Lower lobe of right lung (tissue), 2 donors: ENCODE results near the gene PEX14. TPM values are rescaled to one million over a fixed set of nuclear protein-coding genes. Genes with fewer than 3 reads are reported as not detected.
A peak's percentile ranks its signal among the peaks of the same experiment; 100 is the strongest.

ENCODE experiments used
- ATAC-seq, 2 donors: fragments of 200-7000 bp; cut with Tn5 transposase; one replicate each; pipeline ENCODE4 v1.9.1; 2020 to 2022; ENCODE audit warnings: mild to moderate bottlenecking in 2 of 2, moderate library complexity in 2 of 2
- DNase-seq: peaks from one replicate; pipeline ENCODE4 v3.0.0-alpha.2; 2020
- H3K27ac ChIP-seq: fragments of 200-600 bp; one replicate; pipeline ENCODE4 v1.8.0; 2022
- H3K27me3 ChIP-seq: fragments of 200-600 bp; one replicate; pipeline ENCODE4 v1.8.0; 2022; ENCODE audit warnings: low read depth
- H3K36me3 ChIP-seq: fragments of 200-600 bp; one replicate; pipeline ENCODE4 v1.8.0; 2022; ENCODE audit warnings: mild to moderate bottlenecking
- H3K4me1 ChIP-seq: fragments of 200-600 bp; one replicate; pipeline ENCODE4 v1.8.0; 2022
- H3K4me3 ChIP-seq: fragments of 200-600 bp; one replicate; pipeline ENCODE4 v1.8.0; 2022; ENCODE audit warnings: mild to moderate bottlenecking
- H3K9me3 ChIP-seq: fragments of 200-600 bp; one replicate; pipeline ENCODE4 v1.8.0; 2022
- CTCF ChIP-seq: fragments of 200-600 bp; IDR thresholded peaks from one replicate; pipeline ENCODE4 v1.8.0; 2022; ENCODE audit warnings: antibody characterized with exemption, mild to moderate bottlenecking
- intact Hi-C: fragments of 100-400 bp; cut with DNase I; formaldehyde crosslinking; loops from one replicate; pipeline ENCODE4 v1.11.0; 2022
- total RNA-seq: library from RNA; stranded (reverse); fragmentation: NEBNext Ultra II Directional; extraction: Animal tissue kit (Norgen Biotek cat#: 25700); gene quantifications from one replicate; pipeline ENCODE4 v1.2.1, GENCODE V29; 2021
- donor health status: DM: no; HTN: yes; CAD: no; lungs with severe emphysema.

PEX14 gene
- total RNA-seq, 1 donor from 2014 or later = 27.9 TPM

GRCh38 chr1:10671622-10672342 lies 197.0 kb downstream of the PEX14 start:
- DNase-seq = no peak
- no peaks in the 10 kb centered on the region for H3K27me3 ChIP-seq
- intact Hi-C loops = no loop called here
- no peaks in the 10 kb centered on the region for H3K9me3 ChIP-seq
- H3K36me3 ChIP-seq = no peaks in the 10 kb centered on the region
- no peak for TF ChIP-seq CTCF
- peaks cover 78% of the 10 kb centered on the region for H3K4me1 ChIP-seq
- peak overlapping the region; percentile 64 for H3K27ac ChIP-seq
- ATAC-seq = no peak
- H3K4me3 ChIP-seq = no peak overlapping the region

GRCh38 chr1:10672343-10673050 lies 197.7 kb downstream of the PEX14 start:
- intact Hi-C loops = no loop called here

GRCh38 chr1:10673109-10673711 lies 198.5 kb downstream of the PEX14 start:
- intact Hi-C loops = no loop called here
- peak overlapping the region; percentile 64 for H3K27ac ChIP-seq
- TF ChIP-seq CTCF = no peak
- ATAC-seq = no peak
- H3K4me1 ChIP-seq = peaks cover 80% of the 10 kb centered on the region
- no peak for DNase-seq
- no peaks in the 10 kb centered on the region for H3K36me3 ChIP-seq
- no peaks in the 10 kb centered on the region for H3K9me3 ChIP-seq
- H3K27me3 ChIP-seq = no peaks in the 10 kb centered on the region
- H3K4me3 ChIP-seq = no peak overlapping the region

More at GRCh38 chr1:10672343-10673050, 197.7 kb downstream of the PEX14 start:
- Histone ChIP-seq H3K36me3 (no peaks in the 10 kb centered on the region), H3K27me3 (no peaks in the 10 kb centered on the region), H3K27ac (peak overlapping the region; percentile 64), H3K9me3 (no peaks in the 10 kb centered on the region), H3K4me3 (no peak overlapping the region), H3K4me1 (peaks cover 78% of the 10 kb centered on the region)
- TF ChIP-seq CTCF = no peak
- no peak for DNase-seq
- ATAC-seq = no peak

- no peak for DNase-seq
- no peaks in the 10 kb centered on the region for H3K36me3 ChIP-seq
- no peaks in the 10 kb centered on the region for H3K27me3 ChIP-seq
- H3K4me3 ChIP-seq = no peak overlapping the region
- ATAC-seq = no peak
- intact Hi-C loops = no loop called here
- no peaks in the 10 kb centered on the region for H3K9me3 ChIP-seq
- H3K27ac ChIP-seq = peak overlapping the region; percentile 64
- peaks cover 81% of the 10 kb centered on the region for H3K4me1 ChIP-seq
- TF ChIP-seq CTCF = no peak
These were observed 199.5 kb downstream of the PEX14 start for GRCh38 chr1:10674222-10674621.

GRCh38 chr1:10674700-10675609 lies 200.2 kb downstream of the PEX14 start:
- intact Hi-C loops = no loop called here
- no peaks in the 10 kb centered on the region for H3K27me3 ChIP-seq
- no peaks in the 10 kb centered on the region for H3K9me3 ChIP-seq
- DNase-seq (no peak), ATAC-seq (peak; percentile 62 to 73)
- no peaks in the 10 kb centered on the region for H3K36me3 ChIP-seq
- H3K27ac ChIP-seq = peak overlapping the region; percentile 79
- H3K4me3 ChIP-seq = peak overlapping the region; percentile 6
- H3K4me1 ChIP-seq = peaks cover 81% of the 10 kb centered on the region
- TF ChIP-seq CTCF = no peak
